Lower lobe of right lung (tissue), 2 donors: ENCODE measurements around the gene MYO1F. TPM values are rescaled to one million over a fixed set of nuclear protein-coding genes. Genes with fewer than 3 reads are reported as not detected.

Experiments
- ATAC-seq, 2 donors: fragments of 200-7000 bp; cut with Tn5 transposase; one replicate each; pipeline ENCODE4 v1.9.1; 2020 to 2022; ENCODE audit warnings: mild to moderate bottlenecking in 2 of 2, moderate library complexity in 2 of 2
- DNase-seq: peaks from one replicate; pipeline ENCODE4 v3.0.0-alpha.2; 2020
- H3K27ac ChIP-seq: fragments of 200-600 bp; one replicate; pipeline ENCODE4 v1.8.0; 2022
- H3K27me3 ChIP-seq: fragments of 200-600 bp; one replicate; pipeline ENCODE4 v1.8.0; 2022; ENCODE audit warnings: low read depth
- H3K36me3 ChIP-seq: fragments of 200-600 bp; one replicate; pipeline ENCODE4 v1.8.0; 2022; ENCODE audit warnings: mild to moderate bottlenecking
- H3K4me1 ChIP-seq: fragments of 200-600 bp; one replicate; pipeline ENCODE4 v1.8.0; 2022
- H3K4me3 ChIP-seq: fragments of 200-600 bp; one replicate; pipeline ENCODE4 v1.8.0; 2022; ENCODE audit warnings: mild to moderate bottlenecking
- H3K9me3 ChIP-seq: fragments of 200-600 bp; one replicate; pipeline ENCODE4 v1.8.0; 2022
- CTCF ChIP-seq: fragments of 200-600 bp; IDR thresholded peaks from one replicate; pipeline ENCODE4 v1.8.0; 2022; ENCODE audit warnings: antibody characterized with exemption, mild to moderate bottlenecking
- intact Hi-C: fragments of 100-400 bp; cut with DNase I; formaldehyde crosslinking; loops from one replicate; pipeline ENCODE4 v1.11.0; 2022
- total RNA-seq: library from RNA; stranded (reverse); fragmentation: NEBNext Ultra II Directional; extraction: Animal tissue kit (Norgen Biotek cat#: 25700); gene quantifications from one replicate; pipeline ENCODE4 v1.2.1, GENCODE V29; 2021
- donor health status: DM: no; HTN: yes; CAD: no; lungs with severe emphysema.

The MYO1F gene
- total RNA-seq, 1 donor from 2014 or later: 162 TPM

GRCh38 chr19:8501981-8502380 lies 75.3 kb downstream of the MYO1F start:
- peak overlapping the region; percentile 49 for H3K27ac ChIP-seq

GRCh38 chr19:8501516-8501915 lies 75.7 kb downstream of the MYO1F start:
- TF ChIP-seq CTCF: no peak
- ATAC-seq (no peak), DNase-seq (no peak)
- Histone ChIP-seq H3K9me3 (no peaks in the 10 kb centered on the region), H3K4me1 (peaks cover 21% of the 10 kb centered on the region), H3K27me3 (no peaks in the 10 kb centered on the region), H3K4me3 (peak overlapping the region; percentile 45), H3K36me3 (no peaks in the 10 kb centered on the region), H3K27ac (peak overlapping the region; percentile 49)
- intact Hi-C loops: no loop called here

More at GRCh38 chr19:8501981-8502380, 75.3 kb downstream of the MYO1F start:
- ATAC-seq (no peak), DNase-seq (no peak)
- no peaks in the 10 kb centered on the region for H3K9me3 ChIP-seq
- no peak for TF ChIP-seq CTCF
- peak overlapping the region; percentile 45 for H3K4me3 ChIP-seq
- no peaks in the 10 kb centered on the region for H3K27me3 ChIP-seq
- H3K36me3 ChIP-seq: no peaks in the 10 kb centered on the region
- peaks cover 23% of the 10 kb centered on the region for H3K4me1 ChIP-seq
- intact Hi-C loops: no loop called here

- no peaks in the 10 kb centered on the region for H3K36me3 ChIP-seq
- intact Hi-C loops: no loop called here
- no peaks in the 10 kb centered on the region for H3K9me3 ChIP-seq
- H3K27me3 ChIP-seq: no peaks in the 10 kb centered on the region
- peak; percentile 45 to 56 for ATAC-seq
- DNase-seq: peak; percentile 74
- TF ChIP-seq CTCF: no peak
- H3K4me3 ChIP-seq: peak overlapping the region; percentile 45
- H3K4me1 ChIP-seq: peaks cover 8% of the 10 kb centered on the region
- peak overlapping the region; percentile 36 for H3K27ac ChIP-seq
Measured at GRCh38 chr19:8500158-8500557, 77.1 kb downstream of the MYO1F start.

- ATAC-seq: no peak
- no peak for DNase-seq
- intact Hi-C loops: no loop called here
- H3K36me3 ChIP-seq: no peaks in the 10 kb centered on the region
- no peaks in the 10 kb centered on the region for H3K9me3 ChIP-seq
- TF ChIP-seq CTCF: no peak
- H3K4me1 ChIP-seq: peaks cover 6% of the 10 kb centered on the region
- no peak overlapping the region for H3K27ac ChIP-seq
- H3K4me3 ChIP-seq: peak overlapping the region; percentile 45
- H3K27me3 ChIP-seq: no peaks in the 10 kb centered on the region
Measured at GRCh38 chr19:8499048-8499833, 78.0 kb downstream of the MYO1F start.

- H3K9me3 ChIP-seq: no peaks in the 10 kb centered on the region
- TF ChIP-seq CTCF: no peak
- no peak for ATAC-seq
- intact Hi-C loops: no loop called here
- no peaks in the 10 kb centered on the region for H3K36me3 ChIP-seq
- H3K27ac ChIP-seq: no peak overlapping the region
- H3K4me3 ChIP-seq: no peak overlapping the region
- H3K4me1 ChIP-seq: peaks cover 5% of the 10 kb centered on the region
- DNase-seq: no peak
- H3K27me3 ChIP-seq: no peaks in the 10 kb centered on the region
Measured at GRCh38 chr19:8498295-8498694, 78.9 kb downstream of the MYO1F start.
